GM12874 (cell line): ENCODE data around the gene ZNF573.
A peak's percentile ranks its signal among the peaks of the same experiment; 100 is the strongest.

Experiments used
- CTCF ChIP-seq: IDR thresholded peaks from 2 replicates; pipeline ENCODE4 v1.5.1; 2011; ENCODE audit warnings: low read depth, mild to moderate bottlenecking, control low read depth, low read length, moderate library complexity; ENCODE audit not compliant: insufficient read depth

The ZNF573 gene

GRCh38 chr19:37778613-37779126 lies 716 bp downstream of the ZNF573 start:
- TF ChIP-seq CTCF: no peak

- TF ChIP-seq CTCF: no peak
Observed at GRCh38 chr19:37770985-37771384, 8.4 kb downstream of the ZNF573 start.

- TF ChIP-seq CTCF: no peak
Observed at GRCh38 chr19:37763488-37763887, 15.9 kb downstream of the ZNF573 start.

- no peak for TF ChIP-seq CTCF
Observed at GRCh38 chr19:37738371-37738770, 41.0 kb downstream of the ZNF573 start.

GRCh38 chr19:37725181-37725580 lies 54.2 kb downstream of the ZNF573 start:
- no peak for TF ChIP-seq CTCF

GRCh38 chr19:37719927-37720265 lies 59.5 kb downstream of the ZNF573 start:
- no peak for TF ChIP-seq CTCF

- TF ChIP-seq CTCF: peak; percentile 70
Observed at GRCh38 chr19:37719111-37719926, 60.1 kb downstream of the ZNF573 start, which contains the start of gene ZNF607. TSS of gene ZNF607 (minus strand) at chr19:37719761. CDS start at chr19:37711618, 8,143 bp downstream.
